ENCODE results near the gene PGBD5. TPM values are rescaled to one million over a fixed set of nuclear protein-coding genes. Genes with fewer than 3 reads are reported as not detected.

The PGBD5 gene
- total and polyA plus RNA-seq, 2 experiments from 2014 or later: 0.40 to 1.2 TPM

- peaks cover 36% of the 10 kb centered on the region for H3K27me3 ChIP-seq
- DNase-seq (ENCODE audit: low read depth in 1 of 2, low spot score in 1 of 2): no peak
Measured at GRCh38 chr1:230291731-230292620, 134.2 kb downstream of the PGBD5 start.

GRCh38 chr1:230289350-230289644, 136.8 kb downstream of the PGBD5 start:
- peaks cover 35% of the 10 kb centered on the region for H3K27me3 ChIP-seq
- DNase-seq (ENCODE audit: low read depth in 1 of 2, low spot score in 1 of 2): no peak
- H3K27ac ChIP-seq: no peak overlapping the region
- no peak for TF ChIP-seq CTCF (IDR thresholded peaks at IDR 0.05; ENCODE audit: low read depth, low read length)
- no peak overlapping the region for H3K4me3 ChIP-seq
- H3K36me3 ChIP-seq: no peaks in the 10 kb centered on the region
- H3K9me3 ChIP-seq (ENCODE audit: low read depth): no peaks in the 10 kb centered on the region
- no peaks in the 10 kb centered on the region for H3K4me1 ChIP-seq (ENCODE audit: low read depth)

More at GRCh38 chr1:230291731-230292620, 134.2 kb downstream of the PGBD5 start:
- Histone ChIP-seq H3K4me3 (no peak overlapping the region), H3K27ac (no peak overlapping the region), H3K9me3 (ENCODE audit: low read depth) (no peaks in the 10 kb centered on the region), H3K36me3 (no peaks in the 10 kb centered on the region), H3K4me1 (ENCODE audit: low read depth) (no peaks in the 10 kb centered on the region)
- TF ChIP-seq CTCF (IDR thresholded peaks at IDR 0.05; ENCODE audit: low read depth, low read length): no peak

GRCh38 chr1:230288641-230289349, 137.3 kb downstream of the PGBD5 start:
- no peak for TF ChIP-seq CTCF (IDR thresholded peaks at IDR 0.05; ENCODE audit: low read depth, low read length)
- H3K9me3 ChIP-seq (ENCODE audit: low read depth): no peaks in the 10 kb centered on the region
- H3K4me1 ChIP-seq (ENCODE audit: low read depth): no peaks in the 10 kb centered on the region
- H3K4me3 ChIP-seq: no peak overlapping the region
- H3K27ac ChIP-seq: no peak overlapping the region
- H3K27me3 ChIP-seq: peaks cover 30% of the 10 kb centered on the region
- DNase-seq (ENCODE audit: low read depth in 1 of 2, low spot score in 1 of 2): peak in 1 of 2 donors; percentile 33
- no peaks in the 10 kb centered on the region for H3K36me3 ChIP-seq

GRCh38 chr1:230287674-230288315, 138.3 kb downstream of the PGBD5 start:
- Histone ChIP-seq H3K36me3 (no peaks in the 10 kb centered on the region), H3K27ac (no peak overlapping the region), H3K9me3 (ENCODE audit: low read depth) (no peaks in the 10 kb centered on the region), H3K4me3 (no peak overlapping the region), H3K4me1 (ENCODE audit: low read depth) (no peaks in the 10 kb centered on the region), H3K27me3 (peaks cover 20% of the 10 kb centered on the region)
- DNase-seq (ENCODE audit: low read depth in 1 of 2, low spot score in 1 of 2): no peak
- no peak for TF ChIP-seq CTCF (IDR thresholded peaks at IDR 0.05; ENCODE audit: low read depth, low read length)

- H3K4me1 ChIP-seq (ENCODE audit: low read depth): no peaks in the 10 kb centered on the region
- no peak for DNase-seq (ENCODE audit: low read depth in 1 of 2, low spot score in 1 of 2)
- TF ChIP-seq CTCF (IDR thresholded peaks at IDR 0.05; ENCODE audit: low read depth, low read length): no peak
- no peaks in the 10 kb centered on the region for H3K36me3 ChIP-seq
- H3K9me3 ChIP-seq (ENCODE audit: low read depth): no peaks in the 10 kb centered on the region
- H3K27ac ChIP-seq: no peak overlapping the region
- peaks cover 11% of the 10 kb centered on the region for H3K27me3 ChIP-seq
- no peak overlapping the region for H3K4me3 ChIP-seq
Measured at GRCh38 chr1:230286890-230287269, 139.3 kb downstream of the PGBD5 start.
